ENCODE measurements around the gene OR8B4. TPM values are rescaled to one million over a fixed set of nuclear protein-coding genes. Genes with fewer than 3 reads are reported as not detected.

Gene OR8B4
- total RNA-seq, 1 donor from 2014 or later, result not detected

GRCh38 chr11:124441081-124441480, 16.4 kb upstream of the OR8B4 start:
- Mint-ChIP-seq H3K36me3 (ENCODE audit: low read depth) (no peaks in the 10 kb centered on the region), H3K4me3 (no peak overlapping the region), H3K27ac (ENCODE audit: unreplicated experiment) (no peak overlapping the region), H3K4me1 (no peaks in the 10 kb centered on the region), H3K27me3 (ENCODE audit: low read depth) (peaks cover 14% of the 10 kb centered on the region), H3K9me3 (no peaks in the 10 kb centered on the region)
- no peak for TF ChIP-seq CTCF (conservative IDR thresholded peaks at IDR 0.05)
- no peak for DNase-seq (ENCODE audit: low read depth, low spot score)

GRCh38 chr11:124440608-124441007, 15.9 kb upstream of the OR8B4 start:
- Mint-ChIP-seq H3K4me1 (no peaks in the 10 kb centered on the region), H3K4me3 (no peak overlapping the region), H3K9me3 (no peaks in the 10 kb centered on the region), H3K27ac (ENCODE audit: unreplicated experiment) (no peak overlapping the region), H3K36me3 (ENCODE audit: low read depth) (no peaks in the 10 kb centered on the region), H3K27me3 (ENCODE audit: low read depth) (peaks cover 19% of the 10 kb centered on the region)
- DNase-seq (ENCODE audit: low read depth, low spot score), result no peak
- no peak for TF ChIP-seq CTCF (conservative IDR thresholded peaks at IDR 0.05)

GRCh38 chr11:124434699-124435098, 10.0 kb upstream of the OR8B4 start:
- TF ChIP-seq CTCF (conservative IDR thresholded peaks at IDR 0.05), result no peak
- DNase-seq (ENCODE audit: low read depth, low spot score), result no peak
- Mint-ChIP-seq H3K4me3 (no peak overlapping the region), H3K36me3 (ENCODE audit: low read depth) (no peaks in the 10 kb centered on the region), H3K27ac (ENCODE audit: unreplicated experiment) (no peak overlapping the region), H3K4me1 (no peaks in the 10 kb centered on the region), H3K9me3 (peaks cover under 1% of the 10 kb centered on the region), H3K27me3 (ENCODE audit: low read depth) (peaks cover 35% of the 10 kb centered on the region)

GRCh38 chr11:124429599-124429998, 4.9 kb upstream of the OR8B4 start:
- H3K4me3 Mint-ChIP-seq, result no peak overlapping the region
- H3K9me3 Mint-ChIP-seq, result peaks cover 9% of the 10 kb centered on the region
- H3K36me3 Mint-ChIP-seq (ENCODE audit: low read depth), result no peaks in the 10 kb centered on the region
- TF ChIP-seq CTCF (conservative IDR thresholded peaks at IDR 0.05), result no peak
- H3K27ac Mint-ChIP-seq (ENCODE audit: unreplicated experiment), result no peak overlapping the region
- peaks cover 10% of the 10 kb centered on the region for H3K27me3 Mint-ChIP-seq (ENCODE audit: low read depth)
- no peak for DNase-seq (ENCODE audit: low read depth, low spot score)
- H3K4me1 Mint-ChIP-seq, result no peaks in the 10 kb centered on the region

GRCh38 chr11:124421043-124421442, 3.6 kb downstream of the OR8B4 start:
- Mint-ChIP-seq H3K27me3 (ENCODE audit: low read depth) (peaks cover 12% of the 10 kb centered on the region), H3K27ac (ENCODE audit: unreplicated experiment) (no peak overlapping the region), H3K4me1 (no peaks in the 10 kb centered on the region), H3K9me3 (no peaks in the 10 kb centered on the region), H3K36me3 (ENCODE audit: low read depth) (no peaks in the 10 kb centered on the region), H3K4me3 (no peak overlapping the region)
- no peak for TF ChIP-seq CTCF (conservative IDR thresholded peaks at IDR 0.05)
- no peak for DNase-seq (ENCODE audit: low read depth, low spot score)
